GM19328 (cell line): Measurements from ENCODE around the gene AGAP1.

ENCODE experiments used
- ATAC-seq: cut with Tn5 transposase; IDR thresholded peaks from one replicate; pipeline ENCODE4 v1.9.1; 2021; ENCODE audit warnings: mild to moderate bottlenecking, moderate library complexity; ENCODE audit not compliant: unreplicated experiment

AGAP1 gene

DNA sequence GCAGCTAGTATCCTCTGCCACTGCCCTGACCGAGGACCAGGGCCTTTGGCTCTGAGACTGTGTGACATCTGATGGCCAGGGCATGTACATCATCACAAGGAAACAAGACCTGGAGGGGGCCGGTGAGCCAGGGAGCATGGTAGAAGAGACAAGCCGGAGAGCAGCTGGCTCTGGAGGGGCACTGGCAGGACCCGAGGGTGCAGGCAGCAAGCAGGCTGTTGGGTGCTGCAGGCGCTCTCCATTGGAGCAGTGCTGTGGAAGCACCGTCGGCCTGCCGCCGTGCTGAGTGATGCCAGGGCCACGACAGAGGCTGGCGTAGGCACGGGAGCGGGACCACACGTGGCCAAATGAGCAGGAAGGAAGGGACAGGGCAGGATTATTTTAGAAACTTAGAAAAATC, 339.1 kb downstream of the AGAP1 start:
- ATAC-seq: no peak

DNA sequence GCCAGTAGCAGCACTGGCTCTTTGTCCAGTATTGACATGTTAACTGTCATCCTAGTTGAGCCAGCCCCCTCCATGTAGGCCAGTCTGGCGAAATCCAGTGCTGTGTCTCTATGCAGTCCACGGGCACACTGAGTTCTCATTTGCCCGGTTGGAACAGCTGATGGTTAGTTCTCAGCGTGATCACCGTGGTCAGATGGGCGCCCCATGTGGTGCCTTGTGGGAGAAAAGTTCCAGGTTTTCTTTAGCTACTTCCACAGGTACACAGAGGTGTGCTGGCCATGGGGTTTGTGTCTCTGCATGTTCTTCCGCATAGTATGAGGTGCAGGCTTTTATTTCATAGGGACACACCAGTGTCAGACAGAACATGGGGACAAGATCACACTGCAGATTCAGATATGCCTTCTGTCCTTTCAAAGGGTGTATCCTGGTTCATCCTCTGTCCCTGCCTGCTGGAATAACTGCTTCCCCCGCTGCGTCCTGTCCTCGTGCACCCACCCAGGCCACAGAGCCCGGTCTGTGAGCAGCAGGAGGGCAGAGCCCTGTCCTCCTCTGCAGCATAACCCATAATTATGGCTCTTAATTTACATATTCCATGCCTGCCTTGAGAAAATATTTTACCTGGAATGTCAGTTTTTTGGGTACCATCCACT, 340.3 kb downstream of the AGAP1 start:
- no peak for ATAC-seq

- no peak for ATAC-seq
These were observed 340.9 kb downstream of the AGAP1 start for GRCh38 chr2:235834781-235835180.

- ATAC-seq: no peak
These were observed 342.0 kb downstream of the AGAP1 start for GRCh38 chr2:235835810-235836209.

DNA sequence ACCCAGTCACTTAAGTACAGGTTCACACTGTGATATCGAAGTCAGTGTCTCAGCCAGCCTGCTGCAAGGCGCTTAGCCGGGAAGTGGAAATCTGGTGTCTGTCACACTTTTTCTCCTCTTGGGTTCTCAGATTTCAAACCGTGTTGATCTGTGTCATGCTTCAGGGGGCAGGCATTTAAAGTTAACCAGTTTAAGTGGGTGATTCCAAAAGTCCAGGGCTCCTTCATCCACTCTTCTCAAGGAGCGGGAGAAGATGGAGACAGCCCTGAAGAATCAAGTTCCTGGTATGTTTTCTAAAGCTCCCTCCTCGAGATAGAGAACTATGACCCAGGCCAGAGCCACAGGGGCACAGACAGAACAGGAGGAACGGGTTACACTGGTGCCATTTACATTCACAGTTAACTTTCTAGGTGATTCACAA, 342.7 kb downstream of the AGAP1 start:
- ATAC-seq: no peak

DNA sequence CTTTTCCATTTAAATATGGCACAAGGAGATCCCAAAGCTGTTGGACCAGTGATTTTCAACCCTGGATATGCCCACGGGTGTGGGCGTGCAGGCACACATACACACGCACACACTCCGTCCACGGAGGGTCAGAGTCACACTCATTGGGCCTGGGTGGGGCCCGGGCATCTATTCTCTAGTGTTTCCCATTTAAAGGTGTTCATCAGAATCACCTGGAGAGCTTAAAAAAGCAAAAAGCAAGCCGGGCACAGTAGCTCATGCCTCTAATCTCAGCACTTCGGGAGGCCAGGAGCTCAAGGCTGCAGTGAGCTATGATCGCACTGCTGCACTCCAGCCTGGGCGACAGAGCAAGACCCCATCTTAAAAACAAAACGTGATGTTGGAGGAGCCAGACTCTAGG, 345.4 kb downstream of the AGAP1 start:
- ATAC-seq: no peak

DNA sequence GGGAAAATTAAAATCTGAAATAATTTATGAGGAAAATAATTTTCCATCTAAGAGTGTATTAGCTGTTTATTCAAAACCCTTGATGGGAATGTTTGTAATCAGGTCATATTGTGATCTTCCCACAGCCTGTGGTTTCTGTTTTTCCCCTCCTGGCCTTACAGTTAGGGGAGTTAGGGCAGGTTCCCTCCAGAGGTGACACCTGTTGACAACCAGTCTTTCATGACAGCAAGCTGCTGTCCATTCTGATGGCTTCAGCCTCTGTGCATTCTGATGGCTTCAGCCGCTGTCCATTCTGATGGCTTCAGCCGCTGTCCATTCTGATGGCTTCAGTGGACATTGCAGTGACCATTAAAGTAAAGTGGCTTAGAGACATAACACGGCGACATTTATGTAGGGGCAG, 346.1 kb downstream of the AGAP1 start:
- no peak for ATAC-seq

- no peak for ATAC-seq
These were observed 348.0 kb downstream of the AGAP1 start for GRCh38 chr2:235841863-235842262.

DNA sequence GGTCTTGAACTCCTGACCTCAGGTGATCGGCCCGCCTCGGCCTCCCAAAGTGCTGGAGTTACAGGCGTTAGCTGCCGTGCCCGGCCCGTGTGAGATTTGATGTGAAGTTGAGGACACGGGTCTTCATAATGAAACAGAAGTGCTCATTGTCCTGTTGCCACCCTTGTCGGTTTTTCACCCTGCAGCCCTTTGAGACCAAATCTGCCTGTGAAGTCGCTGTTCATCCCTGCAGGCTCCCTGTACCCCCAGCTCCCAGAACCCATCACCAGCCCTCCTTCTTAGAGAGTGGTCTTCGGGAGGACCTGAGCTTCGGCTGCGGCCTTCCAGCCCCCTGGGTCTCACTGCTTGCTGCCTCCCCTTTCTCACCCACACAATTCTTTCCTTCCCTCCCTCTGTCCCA, 349.1 kb downstream of the AGAP1 start:
- ATAC-seq: no peak

GRCh38 chr2:235843591-235844395, 349.9 kb downstream of the AGAP1 start:
- ATAC-seq: no peak

GRCh38 chr2:235844561-235844960, 350.7 kb downstream of the AGAP1 start:
- ATAC-seq: no peak

- no peak for ATAC-seq
These were observed 351.4 kb downstream of the AGAP1 start for GRCh38 chr2:235845245-235845644.

DNA sequence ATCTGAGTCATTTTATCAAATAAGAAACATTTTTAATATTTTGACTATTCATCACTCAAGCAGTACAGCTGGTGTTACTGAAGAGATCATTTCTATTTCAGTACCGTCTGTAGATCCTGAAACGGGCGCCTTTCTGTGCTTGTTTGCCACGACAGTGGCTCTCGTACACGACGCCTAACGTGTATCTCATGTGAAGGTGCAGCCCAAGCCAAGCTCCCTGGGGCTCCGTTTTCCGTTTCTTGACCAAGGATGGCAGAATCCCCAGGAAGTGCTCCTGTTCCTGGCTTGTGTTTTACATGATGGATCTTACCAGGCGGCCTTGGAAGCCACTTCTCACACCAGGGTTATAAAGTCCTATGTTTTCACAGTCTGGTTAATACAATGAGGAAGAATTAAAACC, 353.7 kb downstream of the AGAP1 start:
- no peak for ATAC-seq

DNA sequence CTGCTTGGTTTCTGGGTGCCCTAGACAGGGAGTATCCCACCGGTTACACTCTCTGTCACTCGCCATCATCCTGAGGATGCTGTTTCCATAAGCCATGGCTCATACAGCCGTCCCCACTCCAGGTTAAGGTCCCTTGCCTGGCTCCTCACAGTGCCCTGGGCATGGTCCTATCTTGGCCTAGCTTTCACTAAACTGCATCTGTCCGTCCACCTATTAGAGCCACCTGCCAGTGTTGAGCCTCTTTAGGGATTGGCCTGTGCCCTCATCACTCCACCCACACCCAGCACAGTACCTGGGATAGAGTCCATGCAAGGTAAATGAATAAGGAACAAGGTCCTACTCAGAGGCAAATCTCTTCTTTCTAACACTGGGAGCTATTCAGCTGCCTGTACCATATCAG, 354.2 kb downstream of the AGAP1 start:
- no peak for ATAC-seq

DNA sequence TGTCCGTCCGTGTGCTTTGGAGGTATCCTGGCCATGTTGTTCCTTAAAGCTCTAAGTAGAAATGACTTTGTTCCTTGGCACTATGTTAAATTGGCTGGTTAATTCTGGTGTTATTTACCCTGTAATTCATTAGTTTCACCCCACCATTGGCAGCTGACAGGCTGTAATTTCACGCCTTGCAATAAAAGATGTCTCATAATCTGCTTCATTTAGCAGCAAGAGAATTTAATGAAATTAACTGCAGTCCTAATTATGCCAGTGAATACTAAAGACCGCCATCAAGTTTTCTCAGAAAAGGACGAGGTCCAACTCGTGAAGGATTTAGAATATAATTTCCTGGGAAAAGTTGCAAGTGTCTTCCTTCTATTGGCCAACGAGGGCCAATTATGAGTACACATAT, 355.1 kb downstream of the AGAP1 start:
- ATAC-seq: no peak

GRCh38 chr2:235849489-235849888, 355.6 kb downstream of the AGAP1 start:
- ATAC-seq: no peak

GRCh38 chr2:235850289-235850688, 356.4 kb downstream of the AGAP1 start:
- no peak for ATAC-seq

DNA sequence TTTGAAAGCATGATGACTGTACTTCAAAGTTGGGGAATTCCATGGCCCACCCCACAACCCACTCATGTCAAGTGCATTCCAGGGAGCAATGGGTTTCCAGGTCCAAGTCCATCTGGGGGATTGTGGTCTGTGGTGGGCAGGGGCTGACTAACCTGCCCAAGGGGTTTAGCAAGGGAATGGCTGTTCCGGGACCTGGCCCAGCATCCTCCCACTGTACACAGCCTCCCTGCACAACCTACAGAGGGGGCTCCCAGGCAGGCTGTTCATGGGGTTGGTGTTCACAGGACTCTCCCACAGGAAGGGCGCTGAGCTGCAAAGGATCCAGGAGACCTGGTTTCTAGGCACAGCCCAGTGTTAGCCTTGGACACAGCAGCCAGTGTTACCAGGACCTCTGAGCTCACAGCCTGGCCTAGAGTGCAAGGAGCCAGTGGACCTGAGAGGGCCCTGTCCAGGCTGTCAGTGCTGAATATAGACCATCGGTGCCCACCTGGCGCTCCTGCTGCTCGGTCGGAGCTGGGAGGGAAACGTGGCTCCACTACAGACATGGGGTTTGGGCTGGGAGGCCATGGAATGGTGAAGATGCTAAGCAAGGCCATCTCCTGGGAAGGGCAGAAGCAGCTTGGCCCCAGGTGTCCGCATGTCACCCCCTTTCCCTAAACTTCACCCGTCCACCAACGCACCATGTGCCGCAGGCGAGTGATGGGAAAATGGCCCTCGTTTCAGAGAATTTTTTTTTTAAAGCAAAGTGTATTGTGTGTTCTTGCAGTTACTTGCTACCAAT, 357.1 kb downstream of the AGAP1 start:
- no peak for ATAC-seq

DNA sequence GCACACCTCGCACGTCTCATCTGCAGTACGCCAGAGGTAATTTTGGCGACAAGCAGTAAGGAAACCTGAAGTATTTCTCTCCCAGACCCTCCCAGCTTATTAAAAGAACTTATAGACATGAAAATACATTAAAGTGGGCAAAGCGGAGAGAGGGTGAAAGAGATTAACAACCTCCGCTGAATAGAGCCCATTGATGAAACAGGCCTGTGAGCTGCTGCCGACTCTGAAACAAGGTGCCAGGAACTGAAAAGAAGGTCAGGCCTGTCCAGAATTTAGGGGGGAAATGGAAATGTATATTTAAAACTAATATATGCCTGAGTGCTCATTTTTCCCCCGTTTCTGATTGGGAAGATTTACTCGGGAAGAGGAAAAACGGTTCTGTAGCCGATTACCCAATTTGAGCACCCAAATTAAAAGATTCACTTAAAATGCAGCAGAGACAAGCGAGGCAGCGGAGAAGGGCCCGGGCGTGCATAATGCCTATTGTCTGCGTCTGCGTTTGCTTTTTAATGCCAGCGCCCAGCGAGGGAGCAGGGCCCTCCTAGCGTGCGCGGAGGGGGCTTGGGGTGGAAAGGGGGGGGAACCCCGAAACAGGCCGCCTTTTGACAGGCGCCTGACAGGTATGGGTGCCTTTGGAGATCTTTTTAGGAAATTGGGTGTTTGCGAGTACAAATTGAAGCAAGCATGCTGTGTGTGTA, 358.1 kb downstream of the AGAP1 start:
- ATAC-seq: no peak

GRCh38 chr2:235852526-235852920, 358.7 kb downstream of the AGAP1 start:
- ATAC-seq: no peak

DNA sequence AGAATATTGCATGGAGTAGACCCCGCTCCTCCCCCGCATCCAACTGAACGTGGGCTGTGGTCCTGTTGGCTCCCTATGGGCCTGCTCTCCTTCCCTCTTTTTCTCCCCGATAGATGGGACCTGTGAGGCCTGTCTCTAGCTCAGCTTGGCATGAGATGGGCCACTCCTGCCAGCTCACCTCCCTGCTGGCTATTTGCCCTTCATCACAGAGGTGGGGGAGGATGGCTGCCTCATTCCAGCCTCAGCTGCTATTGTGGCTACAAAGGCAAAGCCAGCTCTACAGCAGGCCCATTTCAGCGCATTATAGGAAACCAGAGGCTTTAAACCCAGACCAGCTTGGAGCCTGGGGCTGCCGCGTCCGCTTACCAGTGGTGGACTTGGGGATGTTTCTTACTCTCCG, 360.4 kb downstream of the AGAP1 start:
- ATAC-seq: no peak
